Left lung (tissue), 10 donors: ENCODE measurements around the gene HERC5. TPM values are rescaled to one million over a fixed set of nuclear protein-coding genes. Genes with fewer than 3 reads are reported as not detected.

ENCODE experiments used
- ATAC-seq: fragments of 200-7000 bp; cut with Tn5 transposase; one replicate; pipeline ENCODE4 v1.9.1; 2020; ENCODE audit warnings: moderate library complexity
- DNase-seq, 4 donors: peaks; one replicate each; pipeline ENCODE4 v3.0.0-alpha.2; 2013 to 2020
- H3K27ac ChIP-seq, 2 donors: fragments of 200-600 bp; sonication (generic) in 1 of 2; one replicate each; pipeline versions ENCODE4 v1.5.0 to v1.8.0; 2020 to 2021
- H3K27me3 ChIP-seq, 2 donors: fragments of 200-600 bp; sonication (generic) in 1 of 2; one replicate each; pipeline versions ENCODE4 v1.5.0 to v1.8.0; 2020 to 2021
- H3K36me3 ChIP-seq, 2 donors: fragments of 200-600 bp; sonication (generic) in 1 of 2; one replicate each; pipeline versions ENCODE4 v1.5.0 to v1.8.0; 2020 to 2021
- H3K4me1 ChIP-seq, 2 donors: fragments of 200-600 bp; one replicate each; pipeline ENCODE4 v1.8.0; 2021
- H3K4me3 ChIP-seq, 2 donors: fragments of 200-600 bp; sonication (generic) in 1 of 2; one replicate each; pipeline versions ENCODE4 v1.5.0 to v1.8.0; 2020 to 2021; ENCODE audit warnings: mild to moderate bottlenecking in 1 of 2
- H3K9me3 ChIP-seq, 2 donors: fragments of 200-600 bp; sonication (generic) in 1 of 2; one replicate each; pipeline versions ENCODE4 v1.5.0 to v1.8.0; 2020 to 2021
- intact Hi-C, 2 donors: fragments of 100-400 bp; cut with DNase I; formaldehyde crosslinking; loops; one replicate each; pipeline versions ENCODE4 v1.11.2 to v1.14.2; 2022
- polyA plus RNA-seq, 6 donors: library from polyadenylated mRNA; unstranded; fragments of 120-200 nt; gene quantifications; one replicate each; pipeline ENCODE4 v1.2.1, GENCODE V29; 2013; ENCODE audit not compliant: insufficient read length in 6 of 6
- total RNA-seq, 2 donors: library from RNA; stranded (reverse); fragmentation: NEBNext Ultra II Directional; extraction: Animal tissue kit (Norgen Biotek cat#: 25700); gene quantifications; one replicate each; pipeline ENCODE4 v1.2.1, GENCODE V29; 2021
- TF ChIP-seq, protein P1 (sequence below), 2 donors: fragments of 200-600 bp; sonication (generic) in 1 of 2; IDR thresholded peaks; one replicate each; pipeline versions ENCODE4 v1.5.0 to v1.8.0; 2021; ENCODE audit warnings: antibody characterized with exemption in 2 of 2
- donor health status: DM: no; HTN: yes; CAD: no.
- donor health status: DM: no; HTN: no; CAD: no.

HERC5 gene
- total and polyA plus RNA-seq, 8 donors = 4.4 to 8.0 (median 5.6) TPM

DNA sequence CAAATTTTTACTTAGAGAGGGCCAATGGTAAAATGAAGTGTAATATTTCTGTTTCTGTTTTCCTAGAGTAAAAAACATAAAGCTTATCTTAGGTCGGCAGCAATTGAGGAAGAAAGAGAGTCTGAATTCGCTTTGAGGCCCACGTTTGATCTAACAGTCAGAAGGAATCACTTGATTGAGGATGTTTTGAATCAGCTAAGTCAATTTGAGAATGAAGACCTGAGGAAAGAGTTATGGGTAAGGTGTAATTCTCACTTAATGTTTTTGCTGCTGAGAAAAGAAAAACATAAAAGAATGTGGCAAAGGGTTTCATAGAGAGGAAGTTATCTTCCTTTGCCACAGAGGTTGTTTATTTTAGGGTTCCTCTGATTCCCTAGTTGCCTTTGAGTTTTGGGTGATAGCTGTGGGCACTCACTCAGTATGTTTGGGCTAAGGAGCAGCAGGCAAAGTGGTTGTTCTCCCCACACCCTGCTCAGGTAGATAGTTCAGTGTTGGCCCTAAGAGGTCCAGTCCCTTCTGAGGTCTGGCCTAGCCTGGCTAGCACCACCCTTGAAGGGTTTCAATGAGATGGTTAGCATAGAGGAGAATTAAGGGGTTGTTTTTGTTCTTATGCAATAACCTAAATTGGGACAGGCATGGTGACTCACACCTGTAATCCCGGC, 32.3 kb downstream of the HERC5 start:
- TF ChIP-seq, protein P1, sequence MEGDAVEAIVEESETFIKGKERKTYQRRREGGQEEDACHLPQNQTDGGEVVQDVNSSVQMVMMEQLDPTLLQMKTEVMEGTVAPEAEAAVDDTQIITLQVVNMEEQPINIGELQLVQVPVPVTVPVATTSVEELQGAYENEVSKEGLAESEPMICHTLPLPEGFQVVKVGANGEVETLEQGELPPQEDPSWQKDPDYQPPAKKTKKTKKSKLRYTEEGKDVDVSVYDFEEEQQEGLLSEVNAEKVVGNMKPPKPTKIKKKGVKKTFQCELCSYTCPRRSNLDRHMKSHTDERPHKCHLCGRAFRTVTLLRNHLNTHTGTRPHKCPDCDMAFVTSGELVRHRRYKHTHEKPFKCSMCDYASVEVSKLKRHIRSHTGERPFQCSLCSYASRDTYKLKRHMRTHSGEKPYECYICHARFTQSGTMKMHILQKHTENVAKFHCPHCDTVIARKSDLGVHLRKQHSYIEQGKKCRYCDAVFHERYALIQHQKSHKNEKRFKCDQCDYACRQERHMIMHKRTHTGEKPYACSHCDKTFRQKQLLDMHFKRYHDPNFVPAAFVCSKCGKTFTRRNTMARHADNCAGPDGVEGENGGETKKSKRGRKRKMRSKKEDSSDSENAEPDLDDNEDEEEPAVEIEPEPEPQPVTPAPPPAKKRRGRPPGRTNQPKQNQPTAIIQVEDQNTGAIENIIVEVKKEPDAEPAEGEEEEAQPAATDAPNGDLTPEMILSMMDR (IDR thresholded peaks at IDR 0.05) = no peak
- Histone ChIP-seq H3K4me1 (no peaks in the 10 kb centered on the region), H3K4me3 (no peak overlapping the region), H3K36me3 (peaks cover 0 to 21% of the 10 kb centered on the region in 2 donors), H3K27me3 (no peaks in the 10 kb centered on the region), H3K9me3 (no peaks in the 10 kb centered on the region), H3K27ac (no peak overlapping the region)
- intact Hi-C loops = no loop called here
- DNase-seq (no peak), ATAC-seq (no peak)

DNA sequence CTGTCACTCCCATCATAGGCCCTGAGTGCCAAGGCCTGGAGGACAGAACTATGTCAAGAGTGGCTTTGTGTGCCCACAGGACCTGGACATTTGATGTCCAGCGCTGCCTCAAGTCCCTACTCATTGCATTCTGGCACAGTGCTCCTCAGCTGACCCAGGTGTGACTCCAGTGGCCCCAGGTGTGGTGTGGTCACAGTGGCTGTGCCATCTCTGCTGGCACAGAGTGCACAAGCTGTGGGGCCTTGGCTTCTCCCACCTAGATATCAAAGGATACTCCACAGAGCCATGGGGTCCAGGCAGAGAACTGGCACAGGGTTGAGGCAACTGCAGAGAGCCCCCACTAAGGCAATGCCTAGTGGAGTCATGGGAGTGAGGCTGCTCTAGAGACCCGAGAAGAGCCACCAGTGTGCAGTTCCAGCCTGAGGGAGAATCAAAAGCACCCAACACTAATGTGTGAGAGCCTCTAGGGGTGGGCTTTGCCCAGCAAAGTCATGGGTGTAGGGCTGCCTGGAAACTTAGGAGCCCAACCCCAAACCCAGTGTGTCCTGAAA, 41.0 kb downstream of the HERC5 start:
- Histone ChIP-seq H3K4me1 (no peaks in the 10 kb centered on the region), H3K36me3 (peaks cover 0 to 10% of the 10 kb centered on the region in 2 donors), H3K4me3 (no peak overlapping the region), H3K27me3 (no peaks in the 10 kb centered on the region), H3K27ac (no peak overlapping the region), H3K9me3 (no peaks in the 10 kb centered on the region)
- DNase-seq (no peak), ATAC-seq (no peak)
- TF ChIP-seq, protein P1 (IDR thresholded peaks at IDR 0.05) = no peak
- intact Hi-C loops = no loop called here

DNA sequence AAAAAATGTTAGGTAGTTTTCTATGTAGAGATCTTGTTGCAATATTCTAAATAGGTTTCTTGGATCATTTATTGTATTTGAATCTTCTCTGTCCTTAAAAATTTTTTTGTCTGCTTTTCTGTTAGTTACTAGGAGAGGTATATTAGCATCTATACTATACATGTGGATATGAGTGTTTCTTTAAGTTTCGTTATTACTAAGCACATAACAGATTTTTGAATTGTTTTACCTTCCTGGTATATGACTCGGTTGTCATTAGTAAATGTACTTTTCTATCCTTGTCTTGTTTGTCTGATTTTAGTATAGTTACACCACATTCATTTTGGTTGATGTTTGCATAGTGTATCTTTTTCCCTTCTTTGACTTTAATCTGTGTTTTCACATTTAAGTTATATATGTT, 46.4 kb downstream of the HERC5 start:
- Histone ChIP-seq H3K27me3 (no peaks in the 10 kb centered on the region), H3K36me3 (peaks cover 0 to 5% of the 10 kb centered on the region in 2 donors), H3K4me3 (no peak overlapping the region), H3K27ac (no peak overlapping the region), H3K9me3 (no peaks in the 10 kb centered on the region), H3K4me1 (no peaks in the 10 kb centered on the region)
- intact Hi-C loops = no loop called here
- no peak for DNase-seq
- TF ChIP-seq, protein P1 (IDR thresholded peaks at IDR 0.05) = no peak
- ATAC-seq = no peak

DNA sequence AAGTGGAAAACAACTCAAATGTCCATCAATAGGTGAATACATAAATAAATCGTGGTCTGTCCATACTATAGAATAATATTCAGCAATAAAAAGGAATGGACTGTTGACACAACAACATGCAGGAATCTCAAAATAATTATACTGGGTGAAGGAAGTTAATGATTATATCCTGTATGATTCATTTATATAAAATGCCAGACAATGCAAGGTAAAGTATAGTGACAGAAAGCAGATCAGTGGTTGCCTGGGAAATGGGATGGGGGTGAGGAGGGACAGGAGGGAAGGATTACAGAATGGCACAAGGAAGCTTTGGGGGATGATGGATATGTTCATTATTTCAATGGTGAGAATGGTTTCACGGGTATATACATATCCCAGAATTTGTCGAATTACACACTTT, 54.3 kb downstream of the HERC5 start:
- ATAC-seq = no peak

More for the DNA sequence above, 54.3 kb downstream of the HERC5 start:
- Histone ChIP-seq H3K4me3 (no peak overlapping the region), H3K4me1 (peaks cover 0 to 5% of the 10 kb centered on the region in 2 donors), H3K27me3 (no peaks in the 10 kb centered on the region), H3K9me3 (no peaks in the 10 kb centered on the region), H3K27ac (no peak overlapping the region), H3K36me3 (no peaks in the 10 kb centered on the region)
- intact Hi-C loops = loop anchor here in 1 of 2 donors (10.0 kb wide), 1 partner anchor 136 kb away; the partner anchor contains the start of gene HERC6
- TF ChIP-seq, protein P1 (IDR thresholded peaks at IDR 0.05) = no peak
- no peak for DNase-seq
